Caco-2 (cell line): ENCODE measurements around the gene HIKESHI. TPM values are rescaled to one million over a fixed set of nuclear protein-coding genes. Genes with fewer than 3 reads are reported as not detected.
"Not testable (repeated sequence)": the region's sequence is repeated elsewhere in the genome, so short reads cannot be mapped to it uniquely, and the experiment has no call there.

ENCODE experiments used
- BruUV-seq: library from RNA; stranded (reverse); fragments of 400-500 nt; replicated peaks from 2 replicates; lab custom pipeline; 2021; lab: Mats Ljungman, UMichigan
- CTCF ChIA-PET: fragments of 300-600 bp; sonication (Branson Sonifier 250); formaldehyde crosslinking; loops from one replicate; lab custom pipeline; 2022; ENCODE audit warnings: antibody characterized with exemption; lab: Charles Lee
- POLR2A ChIA-PET: fragments of 300-600 bp; sonication (Branson Sonifier 250); formaldehyde crosslinking; loops from one replicate; lab custom pipeline; 2022; ENCODE audit warnings: antibody characterized with exemption; lab: Charles Lee
- DNase-seq, 2 experiments: peaks; one replicate each; pipeline versions ENCODE4 v3.0.0 to v3.0.0-alpha.2; 2020 to 2022
- H3K27me3 ChIP-seq: replicated peaks from 2 replicates; pipeline ENCODE4 v1.6.0; 2011; ENCODE audit warnings: low read length; ENCODE audit not compliant: control insufficient read depth, insufficient read depth
- H3K36me3 ChIP-seq: 2 replicates; pipeline ENCODE4 v1.5.1; 2011; ENCODE audit warnings: low read length; ENCODE audit not compliant: control insufficient read depth, insufficient read depth
- H3K4me1 ChIP-seq: fragments of 250-450 bp; sonication (Bioruptor Pico); 2 replicates; pipeline ENCODE4 v1.5.1; 2020; ENCODE audit warnings: mild to moderate bottlenecking
- H3K4me3 ChIP-seq: 2 replicates; pipeline ENCODE4 v1.5.1; 2011; ENCODE audit warnings: low read depth, mild to moderate bottlenecking, control low read depth, low read length
- H3K9me3 ChIP-seq: fragments of 250-450 bp; sonication (Bioruptor Pico); 2 replicates; pipeline ENCODE4 v1.5.1; 2020; ENCODE audit warnings: mild to moderate bottlenecking, moderate library complexity
- H3K27ac Mint-ChIP-seq: one replicate; pipeline ENCODE4 v1.8.0; 2022; ENCODE audit warnings: mixed read lengths; ENCODE audit not compliant: unreplicated experiment
- H3K27me3 Mint-ChIP-seq: one replicate; pipeline ENCODE4 v1.8.0; 2022; ENCODE audit warnings: mixed read lengths; ENCODE audit not compliant: insufficient read depth, unreplicated experiment
- H3K36me3 Mint-ChIP-seq: one replicate; pipeline ENCODE4 v1.8.0; 2022; ENCODE audit warnings: mild to moderate bottlenecking, mixed read lengths; ENCODE audit not compliant: insufficient read depth, unreplicated experiment
- H3K4me1 Mint-ChIP-seq: one replicate; pipeline ENCODE4 v1.8.0; 2022; ENCODE audit warnings: low read depth, mixed read lengths; ENCODE audit not compliant: unreplicated experiment
- H3K4me3 Mint-ChIP-seq: one replicate; pipeline ENCODE4 v1.8.0; 2022; ENCODE audit warnings: mild to moderate bottlenecking, moderate library complexity, mixed read lengths; ENCODE audit not compliant: unreplicated experiment
- H3K9me3 Mint-ChIP-seq: one replicate; pipeline ENCODE4 v1.8.0; 2022; ENCODE audit warnings: mixed read lengths; ENCODE audit not compliant: unreplicated experiment
- intact Hi-C: fragments of 100-400 bp; cut with micrococcal nuclease; formaldehyde crosslinking; loops from one replicate; pipeline ENCODE4 v1.10.0; 2022; ENCODE audit not compliant: unreplicated experiment
- total RNA-seq: library from RNA; stranded (reverse); gene quantifications from 2 replicates; pipeline ENCODE4 v1.2.3, GENCODE V29; 2022
- TF ChIP-seq, protein P1 (sequence below), 2 experiments: fragments of 200-600 bp in 1 of 2; IDR thresholded peaks; 1 replicate in 1 of 2; 2 replicates in 1 of 2; pipeline versions ENCODE4 v1.5.1 to v1.8.0; 2011 to 2022; ENCODE audit warnings: antibody characterized with exemption in 1 of 2, control low read depth in 1 of 2, inconsistent platforms in 1 of 2, low read depth in 1 of 2, low read length in 1 of 2, mild to moderate bottlenecking in 1 of 2, moderate library complexity in 1 of 2; ENCODE audit not compliant: insufficient read depth in 1 of 2, severe bottlenecking in 1 of 2, unreplicated experiment in 1 of 2

The HIKESHI gene
- total RNA-seq, 1 experiment from 2014 or later, result 82.0 TPM

DNA sequence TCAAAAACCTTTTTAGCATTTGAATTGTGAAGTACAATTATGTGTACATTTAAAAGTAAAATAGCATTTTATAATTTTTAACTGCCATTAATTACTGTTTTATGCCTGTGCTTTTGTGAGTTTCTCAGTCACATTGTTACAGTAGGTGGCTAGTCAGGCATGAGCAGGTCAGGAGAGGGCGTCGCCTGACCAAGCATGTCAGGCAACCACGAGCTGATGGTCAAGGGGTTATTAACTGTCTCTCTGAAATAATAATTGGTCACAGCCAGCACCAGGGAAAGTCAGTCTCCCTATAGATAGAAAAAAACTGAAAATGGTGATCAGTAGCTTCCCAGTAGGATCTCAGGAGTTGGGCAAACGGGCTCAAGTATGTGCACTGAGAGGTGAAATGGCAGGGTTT, 53.2 kb downstream of the HIKESHI start:
- Histone ChIP-seq H3K4me1 (no peaks in the 10 kb centered on the region), H3K9me3 (no peaks in the 10 kb centered on the region), H3K4me3 (no peak overlapping the region), H3K36me3 (no peaks in the 10 kb centered on the region), H3K27me3 (no peaks in the 10 kb centered on the region)
- no peak overlapping the region for H3K27ac Mint-ChIP-seq
- H3K9me3 Mint-ChIP-seq, result no peaks in the 10 kb centered on the region
- no peak overlapping the region for H3K4me3 Mint-ChIP-seq
- no peaks in the 10 kb centered on the region for H3K27me3 Mint-ChIP-seq
- POLR2A ChIA-PET, result no interaction called here
- H3K4me1 Mint-ChIP-seq, result no peaks in the 10 kb centered on the region
- intact Hi-C loops, result no loop called here
- TF ChIP-seq, protein P1, sequence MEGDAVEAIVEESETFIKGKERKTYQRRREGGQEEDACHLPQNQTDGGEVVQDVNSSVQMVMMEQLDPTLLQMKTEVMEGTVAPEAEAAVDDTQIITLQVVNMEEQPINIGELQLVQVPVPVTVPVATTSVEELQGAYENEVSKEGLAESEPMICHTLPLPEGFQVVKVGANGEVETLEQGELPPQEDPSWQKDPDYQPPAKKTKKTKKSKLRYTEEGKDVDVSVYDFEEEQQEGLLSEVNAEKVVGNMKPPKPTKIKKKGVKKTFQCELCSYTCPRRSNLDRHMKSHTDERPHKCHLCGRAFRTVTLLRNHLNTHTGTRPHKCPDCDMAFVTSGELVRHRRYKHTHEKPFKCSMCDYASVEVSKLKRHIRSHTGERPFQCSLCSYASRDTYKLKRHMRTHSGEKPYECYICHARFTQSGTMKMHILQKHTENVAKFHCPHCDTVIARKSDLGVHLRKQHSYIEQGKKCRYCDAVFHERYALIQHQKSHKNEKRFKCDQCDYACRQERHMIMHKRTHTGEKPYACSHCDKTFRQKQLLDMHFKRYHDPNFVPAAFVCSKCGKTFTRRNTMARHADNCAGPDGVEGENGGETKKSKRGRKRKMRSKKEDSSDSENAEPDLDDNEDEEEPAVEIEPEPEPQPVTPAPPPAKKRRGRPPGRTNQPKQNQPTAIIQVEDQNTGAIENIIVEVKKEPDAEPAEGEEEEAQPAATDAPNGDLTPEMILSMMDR (IDR thresholded peaks at IDR 0.05; ENCODE audit: insufficient read depth in 1 of 2, low read depth in 1 of 2, low read length in 1 of 2, severe bottlenecking in 1 of 2, unreplicated experiment in 1 of 2), result peak in 1 of 2 experiments; percentile 27
- CTCF ChIA-PET, result interaction anchor here (0.9 kb wide), 1 partner anchor 94 kb away, joined by 3 read pairs; no protein-coding TSS in a partner anchor
- DNase-seq, result no peak
- no TSS peak for BruUV-seq
- H3K36me3 Mint-ChIP-seq, result no peaks in the 10 kb centered on the region

DNA sequence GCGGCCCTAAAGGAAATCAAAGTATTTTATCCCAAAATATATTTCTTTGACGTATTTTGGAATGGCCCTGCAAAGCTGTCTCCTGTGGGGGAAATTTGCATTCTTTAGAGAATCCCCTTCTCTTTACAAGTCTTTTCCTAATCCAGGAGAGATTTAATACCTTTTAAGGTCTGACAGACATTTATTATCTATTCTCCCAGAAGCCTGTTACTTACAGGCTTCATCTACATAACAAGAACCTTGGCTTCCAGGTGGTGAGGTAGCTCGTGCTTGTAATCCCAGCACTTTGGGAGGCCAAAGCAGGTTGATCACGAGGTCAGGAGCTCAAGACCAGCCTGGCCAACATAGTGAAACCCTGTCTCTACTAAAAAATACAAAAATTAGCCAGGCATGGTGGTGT, 55.4 kb downstream of the HIKESHI start:
- H3K4me1 Mint-ChIP-seq, BruUV-seq, POLR2A ChIA-PET, H3K9me3 Mint-ChIP-seq, H3K36me3 ChIP-seq, H3K36me3 Mint-ChIP-seq, H3K4me1 ChIP-seq, H3K9me3 ChIP-seq, H3K27me3 ChIP-seq, H3K4me3 Mint-ChIP-seq, DNase-seq, H3K27me3 Mint-ChIP-seq, H3K4me3 ChIP-seq, H3K27ac Mint-ChIP-seq, intact Hi-C loops: not testable (repeated sequence)
- CTCF ChIA-PET, result interaction anchor here (4.8 kb wide), 1 partner anchor 62 kb away, joined by 65 read pairs; no protein-coding TSS in a partner anchor

DNA sequence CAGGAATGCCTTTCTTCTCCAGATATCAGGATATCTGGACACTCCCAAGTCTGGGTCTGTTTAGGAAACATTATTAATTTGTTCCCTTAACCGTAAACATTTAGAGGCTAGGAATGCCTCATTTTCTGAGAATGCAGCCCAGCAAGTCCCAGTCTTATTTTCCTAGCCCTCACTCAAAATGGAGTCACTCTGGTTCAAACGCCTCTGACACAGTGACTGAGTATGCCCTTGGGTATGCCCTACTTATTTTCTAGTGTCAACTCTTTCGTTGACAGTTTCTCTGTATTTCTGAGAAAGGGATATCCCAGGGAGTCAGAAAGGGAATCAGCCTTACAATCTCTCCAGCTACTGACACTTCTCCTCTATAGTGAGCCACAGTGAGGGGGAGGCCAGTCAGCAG, 56.7 kb downstream of the HIKESHI start:
- no peaks in the 10 kb centered on the region for H3K36me3 Mint-ChIP-seq
- H3K4me1 Mint-ChIP-seq, result no peaks in the 10 kb centered on the region
- intact Hi-C loops, result no loop called here
- Histone ChIP-seq H3K4me3 (no peak overlapping the region), H3K4me1 (no peaks in the 10 kb centered on the region), H3K9me3 (no peaks in the 10 kb centered on the region), H3K27me3 (no peaks in the 10 kb centered on the region), H3K36me3 (no peaks in the 10 kb centered on the region)
- DNase-seq, result no peak
- no peak overlapping the region for H3K4me3 Mint-ChIP-seq
- ChIA-PET CTCF (interaction anchor here (0.5 to 4.8 kb wide), 2 partner anchors 58 to 61 kb away, joined by 3 to 65 read pairs; no protein-coding TSS in a partner anchor), POLR2A (no interaction called here)
- H3K9me3 Mint-ChIP-seq, result peaks cover 7% of the 10 kb centered on the region
- no peaks in the 10 kb centered on the region for H3K27me3 Mint-ChIP-seq
- no TSS peak for BruUV-seq
- H3K27ac Mint-ChIP-seq, result no peak overlapping the region
- TF ChIP-seq, protein P1 (IDR thresholded peaks at IDR 0.05; ENCODE audit: insufficient read depth in 1 of 2, low read depth in 1 of 2, low read length in 1 of 2, severe bottlenecking in 1 of 2, unreplicated experiment in 1 of 2), result no peak
